ENCODE data around the gene SLC24A5. TPM values are rescaled to one million over a fixed set of nuclear protein-coding genes. Genes with fewer than 3 reads are reported as not detected.

SLC24A5 gene
- total RNA-seq, 1 donor from 2014 or later, result not detected

- Histone ChIP-seq H3K4me2 (no peak overlapping the region), H3K9ac (no peak overlapping the region), H3K4me1 (peaks cover 5% of the 10 kb centered on the region), H3K79me2 (ENCODE audit: low read depth) (peaks cover 3% of the 10 kb centered on the region), H3K27ac (no peak overlapping the region), H3K4me3 (no peak overlapping the region), H3F3A (ENCODE audit: low read depth) (peaks cover 13% of the 10 kb centered on the region), H2AFZ (replicated peaks) (peak overlapping the region; percentile 45), H3K9me3 (ENCODE audit: low read depth) (no peaks in the 10 kb centered on the region), H4K20me1 (ENCODE audit: low read depth) (no peaks in the 10 kb centered on the region), H3K36me3 (no peaks in the 10 kb centered on the region), H3K27me3 (no peaks in the 10 kb centered on the region)
- no peak for DNase-seq (ENCODE audit: low spot score)
- Mint-ChIP-seq H3K4me1 (peaks cover 8% of the 10 kb centered on the region), H3K9me3 (no peaks in the 10 kb centered on the region), H3K27me3 (ENCODE audit: insufficient read depth, low read depth) (peaks cover 5% of the 10 kb centered on the region), H3K27ac (no peak overlapping the region), H3K36me3 (no peaks in the 10 kb centered on the region), H3K4me3 (no peak overlapping the region)
- no peak for TF ChIP-seq CTCF (IDR thresholded peaks at IDR 0.05)
- TF ChIP-seq EZH2 (IDR thresholded peaks at IDR 0.05), result no peak
Observed at GRCh38 chr15:48182749-48183148, 62.0 kb downstream of the SLC24A5 start.

GRCh38 chr15:48185529-48185928 is 64.7 kb downstream of the SLC24A5 start:
- no peaks in the 10 kb centered on the region for H3K36me3 ChIP-seq

GRCh38 chr15:48186271-48186670 is 65.5 kb downstream of the SLC24A5 start:
- Histone ChIP-seq H3K4me3 (no peak overlapping the region), H3K27ac (no peak overlapping the region), H4K20me1 (ENCODE audit: low read depth) (peaks cover 3% of the 10 kb centered on the region), H3K4me2 (no peak overlapping the region), H3K36me3 (no peaks in the 10 kb centered on the region), H3K4me1 (peaks cover 3% of the 10 kb centered on the region), H3F3A (ENCODE audit: low read depth) (no peaks in the 10 kb centered on the region), H3K79me2 (ENCODE audit: low read depth) (no peaks in the 10 kb centered on the region), H2AFZ (replicated peaks) (no peak overlapping the region), H3K9me3 (ENCODE audit: low read depth) (no peaks in the 10 kb centered on the region), H3K9ac (no peak overlapping the region), H3K27me3 (peaks cover 3% of the 10 kb centered on the region)
- Mint-ChIP-seq H3K4me3 (no peak overlapping the region), H3K9me3 (no peaks in the 10 kb centered on the region), H3K27me3 (ENCODE audit: insufficient read depth, low read depth) (no peaks in the 10 kb centered on the region), H3K36me3 (no peaks in the 10 kb centered on the region), H3K4me1 (peaks cover 5% of the 10 kb centered on the region), H3K27ac (no peak overlapping the region)
- DNase-seq (ENCODE audit: low spot score), result no peak
- no peak for TF ChIP-seq CTCF (IDR thresholded peaks at IDR 0.05)
- no peak for TF ChIP-seq EZH2 (IDR thresholded peaks at IDR 0.05)
- no peak for TF ChIP-seq EZH2phosphoT487 (IDR thresholded peaks at IDR 0.05)

More at GRCh38 chr15:48185529-48185928, 64.7 kb downstream of the SLC24A5 start:
- H3K4me1 ChIP-seq, result no peaks in the 10 kb centered on the region
- no peak overlapping the region for H3K4me3 ChIP-seq
- Mint-ChIP-seq H3K36me3 (no peaks in the 10 kb centered on the region), H3K27ac (no peak overlapping the region), H3K9me3 (no peaks in the 10 kb centered on the region), H3K4me1 (no peaks in the 10 kb centered on the region), H3K4me3 (no peak overlapping the region), H3K27me3 (ENCODE audit: insufficient read depth, low read depth) (no peaks in the 10 kb centered on the region)
- TF ChIP-seq CTCF (IDR thresholded peaks at IDR 0.05), result no peak
- TF ChIP-seq EZH2phosphoT487 (IDR thresholded peaks at IDR 0.05), result no peak
- no peak for TF ChIP-seq EZH2 (IDR thresholded peaks at IDR 0.05)
- no peak overlapping the region for H3K9ac ChIP-seq
- no peak overlapping the region for H3K27ac ChIP-seq
- H3K9me3 ChIP-seq (ENCODE audit: low read depth), result no peaks in the 10 kb centered on the region
- no peaks in the 10 kb centered on the region for H3K79me2 ChIP-seq (ENCODE audit: low read depth)
- H3K4me2 ChIP-seq, result no peak overlapping the region
- no peak for DNase-seq (ENCODE audit: low spot score)
- no peak overlapping the region for H2AFZ ChIP-seq (replicated peaks)
- no peaks in the 10 kb centered on the region for H4K20me1 ChIP-seq (ENCODE audit: low read depth)
- no peaks in the 10 kb centered on the region for H3K27me3 ChIP-seq
- no peaks in the 10 kb centered on the region for H3F3A ChIP-seq (ENCODE audit: low read depth)
